HepG2 (cell line): ENCODE measurements around the gene ATP8B2. TPM values are rescaled to one million over a fixed set of nuclear protein-coding genes. Genes with fewer than 3 reads are reported as not detected.

Experiments used
- AHR ChIP-seq: IDR thresholded peaks from 2 replicates; pipeline ENCODE4 v1.6.1; 2018; ENCODE audit warnings: missing genetic modification reagents, missing compliant biosample characterization
- CAMTA2 ChIP-seq: sonication (generic); formaldehyde crosslinking; IDR thresholded peaks from 2 replicates; pipeline ENCODE4 v1.4.0; 2020; ENCODE audit warnings: mild to moderate bottlenecking, missing genetic modification reagents, borderline replicate concordance
- CBX1 ChIP-seq: IDR thresholded peaks from one replicate; pipeline ENCODE4 v1.6.1; 2016; ENCODE audit warnings: antibody characterized with exemption, low read depth
- CREB1 ChIP-seq, 2 experiments: fragments of 450-650 bp in 1 of 2; IDR thresholded peaks; 2 replicates each; pipeline ENCODE4 v1.6.1; 2016 to 2017; ENCODE audit warnings: control low read depth in 1 of 2, mild to moderate bottlenecking in 1 of 2, missing compliant biosample characterization in 1 of 2, missing genetic modification characterization in 1 of 2
- CREBL2 ChIP-seq: sonication (generic); formaldehyde crosslinking; IDR thresholded peaks from 2 replicates; pipeline ENCODE4 v1.8.1; 2023; ENCODE audit warnings: missing genetic modification reagents, mild to moderate bottlenecking, borderline replicate concordance
- DR1 ChIP-seq: sonication (generic); formaldehyde crosslinking; IDR thresholded peaks from 2 replicates; pipeline ENCODE4 v1.8.0; 2021; ENCODE audit warnings: mild to moderate bottlenecking, missing genetic modification reagents, inconsistent platforms
- DZIP1 ChIP-seq: sonication (generic); formaldehyde crosslinking; IDR thresholded peaks from 2 replicates; pipeline ENCODE4 v1.5.0; 2020; ENCODE audit warnings: mild to moderate bottlenecking, missing genetic modification reagents
- EED ChIP-seq: sonication (generic); formaldehyde crosslinking; IDR thresholded peaks from 2 replicates; pipeline ENCODE4 v1.5.0; 2020; ENCODE audit warnings: mild to moderate bottlenecking, missing genetic modification reagents
- ETS1 ChIP-seq: sonication (generic); formaldehyde crosslinking; IDR thresholded peaks from 2 replicates; pipeline ENCODE4 v1.4.0; 2020; ENCODE audit warnings: missing genetic modification reagents
- HNRNPH1 ChIP-seq: fragments of 200-400 bp; formaldehyde crosslinking; optimal IDR thresholded peaks from 2 replicates; pipeline ENCODE3; 2017; ENCODE audit warnings: mild to moderate bottlenecking, low read depth, low read length
- JUND ChIP-seq: sonication (generic); formaldehyde crosslinking; IDR thresholded peaks from 2 replicates; pipeline ENCODE4 v1.8.0; 2022; ENCODE audit warnings: mild to moderate bottlenecking, missing genetic modification reagents
- KAT2B ChIP-seq: fragments of 150-350 bp; IDR thresholded peaks from 2 replicates; pipeline ENCODE4 v1.6.1; 2014; ENCODE audit warnings: low read depth, low read length, borderline replicate concordance
- KDM1A ChIP-seq: IDR thresholded peaks from 2 replicates; pipeline ENCODE4 v1.6.1; 2016; ENCODE audit warnings: missing compliant biosample characterization
- KLF9 ChIP-seq: IDR thresholded peaks from 2 replicates; pipeline ENCODE4 v1.6.1; 2016; ENCODE audit warnings: low read depth
- MYNN ChIP-seq: sonication (generic); formaldehyde crosslinking; IDR thresholded peaks from 2 replicates; pipeline ENCODE4 v1.4.0; 2020; ENCODE audit warnings: mild to moderate bottlenecking, low read depth, missing genetic modification reagents
- SKI ChIP-seq: fragments of 450-650 bp; IDR thresholded peaks from one replicate; pipeline ENCODE4 v1.6.1; 2018; ENCODE audit warnings: mild to moderate bottlenecking; ENCODE audit not compliant: partially characterized antibody
- ZFP37 ChIP-seq: sonication (generic); formaldehyde crosslinking; IDR thresholded peaks from 2 replicates; pipeline ENCODE4 v1.4.0; 2020; ENCODE audit warnings: missing genetic modification reagents, borderline replicate concordance
- ZFP62 ChIP-seq: sonication (generic); formaldehyde crosslinking; IDR thresholded peaks from 2 replicates; pipeline ENCODE4 v1.4.0; 2020; ENCODE audit warnings: missing genetic modification reagents
- ZNF205 ChIP-seq: IDR thresholded peaks from 2 replicates; pipeline ENCODE4 v1.6.1; 2018; ENCODE audit warnings: missing biosample characterization, missing genetic modification reagents
- ZNF503 ChIP-seq: sonication (generic); formaldehyde crosslinking; IDR thresholded peaks from 2 replicates; pipeline ENCODE4 v1.4.0; 2020; ENCODE audit warnings: missing genetic modification reagents
- ZNF749 ChIP-seq: sonication (generic); formaldehyde crosslinking; IDR thresholded peaks from 2 replicates; pipeline ENCODE4 v1.8.0; 2022; ENCODE audit warnings: mild to moderate bottlenecking, missing genetic modification reagents, moderate library complexity, borderline replicate concordance
- ZNF788 ChIP-seq: sonication (generic); formaldehyde crosslinking; IDR thresholded peaks from 2 replicates; pipeline ENCODE4 v1.5.0; 2020; ENCODE audit warnings: mild to moderate bottlenecking, missing genetic modification reagents, borderline replicate concordance
- polyA plus RNA-seq, 8 experiments: library from polyadenylated mRNA; depleted of rRNA in 3 of 8; stranded (reverse) in 7 of 8; unstranded in 1 of 8; fragments of >200 nt; fragmentation: Illumina TruSeq in 4 of 8; extraction: Trizol in 4 of 8; gene quantifications; 2 replicates each; pipeline versions ENCODE4 v1.2.1 to v1.2.3, GENCODE V29; 2011 to 2016; ENCODE audit warnings: low read depth in 4 of 8, missing spikeins in 1 of 8, mixed read lengths in 1 of 8; ENCODE audit not compliant: insufficient read depth in 1 of 8
- total RNA-seq, 5 experiments: library from RNA; depleted of rRNA; stranded (reverse); fragments of >200 nt; fragmentation: Illumina TruSeq; extraction: Trizol; gene quantifications; 2 replicates each; pipeline ENCODE4 v1.2.3, GENCODE V29; 2016; ENCODE audit warnings: low read depth in 1 of 5

Gene ATP8B2
- total and polyA plus RNA-seq, 2 of the 13 experiments (the other 11 are each of a cell fraction or from before 2014, with no cell fraction given) = 20.4 to 39.3 TPM

GRCh38 chr1:154334079-154335024 is 9.0 kb downstream of the ATP8B2 start (continued):
- TF ChIP-seq DZIP1 (CRISPR knock-in tag) (no peak), DR1 (CRISPR knock-in tag) (no peak), HNRNPH1 (no peak), KDM1A (peak; percentile 85), CBX1 (no peak), ZNF749 (no peak), CREB1 (IDR thresholded peaks at IDR 0.05) (no peak), CREB1 (CRISPR knock-in tag; IDR thresholded peaks at IDR 0.05) (no peak), KLF9 (no peak), ZFP37 (CRISPR knock-in tag) (no peak), CREBL2 (CRISPR knock-in tag) (no peak), SKI (no peak), EED (CRISPR knock-in tag) (no peak), KAT2B (peak; percentile 61; the same call in 1 of the 2 replicates), ZFP62 (no peak), JUND (CRISPR knock-in tag) (no peak), AHR (CRISPR knock-in tag) (no peak), ETS1 (CRISPR knock-in tag) (no peak), ZNF205 (no peak), CAMTA2 (no peak), ZNF503 (peak; percentile 66; the same call in 1 of the 2 replicates), ZNF788 (CRISPR knock-in tag) (peak; percentile 45; the same call in 1 of the 2 replicates), MYNN (CRISPR knock-in tag) (no peak; the same call in 1 of the 2 replicates)
